ENCODE results near the gene ADRM1.

The ADRM1 gene

GRCh38 chr20:62298577-62299249, 4.1 kb upstream of the ADRM1 start:
- H3K27ac Mint-ChIP-seq: no peak overlapping the region
- intact Hi-C loops (cut with micrococcal nuclease): no loop called here
- H3K4me1 Mint-ChIP-seq (ENCODE audit: low read depth): peaks cover 17% of the 10 kb centered on the region
- H3K4me3 Mint-ChIP-seq: no peak overlapping the region
- no peaks in the 10 kb centered on the region for H3K9me3 Mint-ChIP-seq
- H3K27me3 Mint-ChIP-seq: no peaks in the 10 kb centered on the region
- peaks cover 63% of the 10 kb centered on the region for H3K36me3 Mint-ChIP-seq (ENCODE audit: low read depth)

- Mint-ChIP-seq H3K36me3 (ENCODE audit: low read depth) (peaks cover 63% of the 10 kb centered on the region), H3K27me3 (no peaks in the 10 kb centered on the region), H3K4me1 (ENCODE audit: low read depth) (peaks cover 28% of the 10 kb centered on the region), H3K27ac (no peak overlapping the region), H3K4me3 (no peak overlapping the region), H3K9me3 (no peaks in the 10 kb centered on the region)
- intact Hi-C loops (cut with micrococcal nuclease): loop anchor here (5.0 kb wide), 3 partner anchors 62 to 493 kb away; partner anchors contain the start of genes MTG2 and OSBPL2
Measured at GRCh38 chr20:62299666-62300236, 3.0 kb upstream of the ADRM1 start.

- intact Hi-C loops (cut with micrococcal nuclease): loop anchor here (5.0 kb wide), 3 partner anchors 63 to 492 kb away; partner anchors contain the start of genes MTG2 and OSBPL2
- peaks cover 33% of the 10 kb centered on the region for H3K4me1 Mint-ChIP-seq (ENCODE audit: low read depth)
- H3K27ac Mint-ChIP-seq: no peak overlapping the region
- peaks cover 63% of the 10 kb centered on the region for H3K36me3 Mint-ChIP-seq (ENCODE audit: low read depth)
- H3K4me3 Mint-ChIP-seq: no peak overlapping the region
- no peaks in the 10 kb centered on the region for H3K9me3 Mint-ChIP-seq
- no peaks in the 10 kb centered on the region for H3K27me3 Mint-ChIP-seq
Measured at GRCh38 chr20:62300319-62300718, 2.5 kb upstream of the ADRM1 start.

- H3K36me3 Mint-ChIP-seq (ENCODE audit: low read depth): peaks cover 65% of the 10 kb centered on the region
- H3K27me3 Mint-ChIP-seq: no peaks in the 10 kb centered on the region
- H3K9me3 Mint-ChIP-seq: no peaks in the 10 kb centered on the region
- H3K4me1 Mint-ChIP-seq (ENCODE audit: low read depth): peaks cover 38% of the 10 kb centered on the region
- intact Hi-C loops (cut with micrococcal nuclease): loop anchor here (5.0 kb wide), 3 partner anchors 64 to 491 kb away; partner anchors contain the start of genes MTG2 and OSBPL2
- H3K4me3 Mint-ChIP-seq: no peak overlapping the region
- peak overlapping the region; percentile 99 for H3K27ac Mint-ChIP-seq
Measured at GRCh38 chr20:62301111-62301668, 1.6 kb upstream of the ADRM1 start.

GRCh38 chr20:62301773-62302340, 940 bp upstream of the ADRM1 start:
- Mint-ChIP-seq H3K36me3 (ENCODE audit: low read depth) (peaks cover 67% of the 10 kb centered on the region), H3K4me1 (ENCODE audit: low read depth) (peaks cover 38% of the 10 kb centered on the region), H3K4me3 (peak overlapping the region; percentile 92), H3K27ac (peak overlapping the region; percentile 99), H3K27me3 (no peaks in the 10 kb centered on the region), H3K9me3 (no peaks in the 10 kb centered on the region)
- intact Hi-C loops (cut with micrococcal nuclease): loop anchor here (1.0 to 5.0 kb wide), 5 partner anchors 65 to 490 kb away; partner anchors contain the start of genes MTG2 and OSBPL2

GRCh38 chr20:62303062-62303339, 204 bp downstream of the ADRM1 start:
- peaks cover 69% of the 10 kb centered on the region for H3K36me3 Mint-ChIP-seq (ENCODE audit: low read depth)
- peak overlapping the region; percentile 92 for H3K4me3 Mint-ChIP-seq
- no peaks in the 10 kb centered on the region for H3K27me3 Mint-ChIP-seq
- no peaks in the 10 kb centered on the region for H3K9me3 Mint-ChIP-seq
- intact Hi-C loops (cut with micrococcal nuclease): loop anchor here (5.0 kb wide), 3 partner anchors 66 to 489 kb away; partner anchors contain the start of genes MTG2 and OSBPL2
- H3K27ac Mint-ChIP-seq: peak overlapping the region; percentile 99
- H3K4me1 Mint-ChIP-seq (ENCODE audit: low read depth): peaks cover 38% of the 10 kb centered on the region

- H3K9me3 Mint-ChIP-seq: no peaks in the 10 kb centered on the region
- H3K4me1 Mint-ChIP-seq (ENCODE audit: low read depth): peaks cover 38% of the 10 kb centered on the region
- H3K27me3 Mint-ChIP-seq: no peaks in the 10 kb centered on the region
- peak overlapping the region; percentile 92 for H3K4me3 Mint-ChIP-seq
- intact Hi-C loops (cut with micrococcal nuclease): loop anchor here (5.0 kb wide), 3 partner anchors 66 to 489 kb away; partner anchors contain the start of genes MTG2 and OSBPL2
- peak overlapping the region; percentile 99 for H3K27ac Mint-ChIP-seq
- H3K36me3 Mint-ChIP-seq (ENCODE audit: low read depth): peaks cover 70% of the 10 kb centered on the region
Measured at GRCh38 chr20:62303340-62304226, 786 bp downstream of the ADRM1 start.

GRCh38 chr20:62304331-62305148, 1.7 kb downstream of the ADRM1 start:
- intact Hi-C loops (cut with micrococcal nuclease): loop anchor here (5.0 kb wide), 3 partner anchors 67 to 488 kb away; partner anchors contain the start of genes MTG2 and OSBPL2
- H3K4me1 Mint-ChIP-seq (ENCODE audit: low read depth): peaks cover 38% of the 10 kb centered on the region
- peak overlapping the region; percentile 92 for H3K4me3 Mint-ChIP-seq
- peaks cover 73% of the 10 kb centered on the region for H3K36me3 Mint-ChIP-seq (ENCODE audit: low read depth)
- H3K9me3 Mint-ChIP-seq: no peaks in the 10 kb centered on the region
- H3K27ac Mint-ChIP-seq: peak overlapping the region; percentile 99
- no peaks in the 10 kb centered on the region for H3K27me3 Mint-ChIP-seq

- Mint-ChIP-seq H3K9me3 (no peaks in the 10 kb centered on the region), H3K4me3 (no peak overlapping the region), H3K4me1 (ENCODE audit: low read depth) (peaks cover 38% of the 10 kb centered on the region), H3K27me3 (no peaks in the 10 kb centered on the region), H3K36me3 (ENCODE audit: low read depth) (peaks cover 79% of the 10 kb centered on the region), H3K27ac (no peak overlapping the region)
- intact Hi-C loops (cut with micrococcal nuclease): no loop called here
Measured at GRCh38 chr20:62305149-62305764, 2.5 kb downstream of the ADRM1 start.

- Mint-ChIP-seq H3K4me3 (no peak overlapping the region), H3K36me3 (ENCODE audit: low read depth) (peaks cover 79% of the 10 kb centered on the region), H3K27ac (no peak overlapping the region), H3K27me3 (no peaks in the 10 kb centered on the region), H3K4me1 (ENCODE audit: low read depth) (peaks cover 38% of the 10 kb centered on the region), H3K9me3 (no peaks in the 10 kb centered on the region)
- intact Hi-C loops (cut with micrococcal nuclease): no loop called here
Measured at GRCh38 chr20:62305765-62306413, 3.1 kb downstream of the ADRM1 start.

- no peak overlapping the region for H3K4me3 Mint-ChIP-seq
- no peaks in the 10 kb centered on the region for H3K27me3 Mint-ChIP-seq
- H3K4me1 Mint-ChIP-seq (ENCODE audit: low read depth): peaks cover 31% of the 10 kb centered on the region
- H3K36me3 Mint-ChIP-seq (ENCODE audit: low read depth): peaks cover 79% of the 10 kb centered on the region
- intact Hi-C loops (cut with micrococcal nuclease): no loop called here
- H3K27ac Mint-ChIP-seq: no peak overlapping the region
- no peaks in the 10 kb centered on the region for H3K9me3 Mint-ChIP-seq
Measured at GRCh38 chr20:62306414-62307187, 3.8 kb downstream of the ADRM1 start.
